ENCODE measurements around the gene IQCC.

DNA sequence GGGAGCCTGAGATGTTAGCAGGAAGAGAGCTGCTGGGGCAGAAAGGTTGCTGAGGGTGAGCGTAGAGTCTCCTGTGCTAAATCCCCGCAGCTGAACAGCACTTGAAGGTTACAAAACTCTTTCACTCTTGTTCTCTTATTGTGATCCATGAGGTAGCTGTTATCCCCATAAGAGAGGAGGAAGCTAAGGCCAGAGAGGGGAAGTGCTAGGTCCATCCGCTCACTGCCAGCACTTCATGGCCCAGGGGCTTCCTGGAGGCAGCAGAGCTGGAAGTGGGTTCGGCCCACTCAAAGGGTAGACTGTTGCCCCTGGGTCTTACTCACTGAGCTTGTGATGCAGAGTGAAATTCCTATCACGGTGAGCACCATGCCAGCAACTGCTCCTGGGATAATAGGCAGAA, 11.1 kb downstream of the IQCC start:
- no peak for TF ChIP-seq POLR2A (IDR thresholded peaks at IDR 0.05)
- TF ChIP-seq, protein P1, sequence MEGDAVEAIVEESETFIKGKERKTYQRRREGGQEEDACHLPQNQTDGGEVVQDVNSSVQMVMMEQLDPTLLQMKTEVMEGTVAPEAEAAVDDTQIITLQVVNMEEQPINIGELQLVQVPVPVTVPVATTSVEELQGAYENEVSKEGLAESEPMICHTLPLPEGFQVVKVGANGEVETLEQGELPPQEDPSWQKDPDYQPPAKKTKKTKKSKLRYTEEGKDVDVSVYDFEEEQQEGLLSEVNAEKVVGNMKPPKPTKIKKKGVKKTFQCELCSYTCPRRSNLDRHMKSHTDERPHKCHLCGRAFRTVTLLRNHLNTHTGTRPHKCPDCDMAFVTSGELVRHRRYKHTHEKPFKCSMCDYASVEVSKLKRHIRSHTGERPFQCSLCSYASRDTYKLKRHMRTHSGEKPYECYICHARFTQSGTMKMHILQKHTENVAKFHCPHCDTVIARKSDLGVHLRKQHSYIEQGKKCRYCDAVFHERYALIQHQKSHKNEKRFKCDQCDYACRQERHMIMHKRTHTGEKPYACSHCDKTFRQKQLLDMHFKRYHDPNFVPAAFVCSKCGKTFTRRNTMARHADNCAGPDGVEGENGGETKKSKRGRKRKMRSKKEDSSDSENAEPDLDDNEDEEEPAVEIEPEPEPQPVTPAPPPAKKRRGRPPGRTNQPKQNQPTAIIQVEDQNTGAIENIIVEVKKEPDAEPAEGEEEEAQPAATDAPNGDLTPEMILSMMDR (IDR thresholded peaks at IDR 0.05) = no peak

Measured in right lobe of liver (tissue), 4 donors.